GM12878 (cell line): ENCODE results near the gene ZNF80. TPM values are rescaled to one million over a fixed set of nuclear protein-coding genes. Genes with fewer than 3 reads are reported as not detected.

Experiments
- ATAC-seq: fragments of 200-7000 bp; cut with Tn5 transposase; 3 replicates; pipeline ENCODE4 v1.9.1; 2020; ENCODE audit warnings: mild to moderate bottlenecking, moderate library complexity
- BruUV-seq: library from RNA; stranded (reverse); fragments of 400-500 nt; replicated peaks from 2 replicates; lab custom pipeline; 2021; lab: Mats Ljungman, UMichigan
- CTCF ChIA-PET: fragments of 300-600 bp; sonication (Branson Sonifier 250); formaldehyde crosslinking; extraction: SDS; loops from one replicate; lab custom pipeline; 2021; ENCODE audit warnings: inconsistent platforms; lab: Yijun Ruan, JAX
- POLR2A ChIA-PET: fragments of 350-600 bp; formaldehyde crosslinking; extraction: SDS; loops from one replicate; lab custom pipeline; 2021; ENCODE audit warnings: inconsistent platforms; lab: Charles Lee
- RAD21 ChIA-PET: fragments of 300-600 bp; sonication (Branson Sonifier 250); formaldehyde crosslinking; loops from one replicate; lab custom pipeline; 2023; ENCODE audit warnings: antibody characterized with exemption; ENCODE audit not compliant: unreplicated experiment; lab: Charles Lee
- SMC1A ChIA-PET: fragments of 300-600 bp; sonication (Branson Sonifier 250); formaldehyde crosslinking; loops from one replicate; lab custom pipeline; 2023; ENCODE audit not compliant: unreplicated experiment, uncharacterized antibody; lab: Charles Lee
- DNase-seq: peaks from one replicate; pipeline ENCODE4 v3.0.0-alpha.2; 2011; ENCODE audit warnings: low read depth, low spot score
- FAIRE-seq: peaks from 3 replicates; lab custom pipeline; 2011; peaks lifted over from hg19 to GRCh38; lab: Jason Lieb, UNC
- H2AFZ ChIP-seq: 2 replicates; pipeline ENCODE4 v1.6.0; 2011; ENCODE audit warnings: low read depth, low read length, control low read depth; ENCODE audit not compliant: control insufficient read depth
- H3K27ac ChIP-seq: 2 replicates; pipeline ENCODE4 v1.5.1; 2011; ENCODE audit warnings: control low read depth; ENCODE audit not compliant: control insufficient read depth, insufficient read depth
- H3K27me3 ChIP-seq, 2 experiments: replicated peaks in 1 of 2; 2 replicates each; pipeline versions ENCODE4 v1.6.0 to v1.6.1; 2011; ENCODE audit warnings: low read length in 1 of 2; ENCODE audit not compliant: control insufficient read depth in 2 of 2, insufficient read depth in 2 of 2
- H3K36me3 ChIP-seq, 2 experiments: 2 replicates each; pipeline ENCODE4 v1.5.1; 2011; ENCODE audit warnings: low read length in 1 of 2; ENCODE audit not compliant: control insufficient read depth in 2 of 2, insufficient read depth in 2 of 2
- H3K4me1 ChIP-seq: 2 replicates; pipeline ENCODE4 v1.6.1; 2011; ENCODE audit warnings: mild to moderate bottlenecking, low read length, moderate library complexity, mixed read lengths; ENCODE audit not compliant: control insufficient read depth, insufficient read depth
- H3K4me2 ChIP-seq: 2 replicates; pipeline ENCODE4 v1.6.0; 2011; ENCODE audit warnings: control low read depth; ENCODE audit not compliant: control insufficient read depth, insufficient read depth
- H3K4me3 ChIP-seq: fragments of 200-600 bp; sonication (generic); 2 replicates; pipeline ENCODE4 v1.5.1; 2016
- H3K79me2 ChIP-seq: 2 replicates; pipeline ENCODE4 v1.6.0; 2011; ENCODE audit warnings: low read length; ENCODE audit not compliant: control insufficient read depth, insufficient read depth
- H3K9ac ChIP-seq: 2 replicates; pipeline ENCODE4 v1.8.0; 2011; ENCODE audit warnings: low read length, control low read depth, mixed read lengths; ENCODE audit not compliant: control insufficient read depth, insufficient read depth
- H3K9me3 ChIP-seq: replicated peaks from 3 replicates; pipeline ENCODE4 v1.5.1; 2011; ENCODE audit warnings: mild to moderate bottlenecking, low read length; ENCODE audit not compliant: control insufficient read depth, insufficient read depth
- H4K20me1 ChIP-seq: 2 replicates; pipeline ENCODE4 v1.6.0; 2011; ENCODE audit not compliant: control insufficient read depth, insufficient read depth
- ASH2L ChIP-seq: fragments of 300-600, 200-600 bp; sonication (generic); IDR thresholded peaks from 2 replicates; pipeline ENCODE4 v1.6.1; 2017; ENCODE audit warnings: low read depth, mild to moderate bottlenecking, borderline replicate concordance
- ATF7 ChIP-seq: fragments of 450-650 bp; IDR thresholded peaks from 2 replicates; pipeline ENCODE4 v1.6.1; 2016; ENCODE audit warnings: low read depth, mild to moderate bottlenecking
- BHLHE40 ChIP-seq, 2 experiments: fragments of 450-650 bp in 1 of 2; IDR thresholded peaks; 2 replicates each; pipeline ENCODE4 v1.6.1; 2011 to 2017; ENCODE audit warnings: low read depth in 2 of 2, borderline replicate concordance in 1 of 2, improper control_type of control experiment in 1 of 2, low read length in 1 of 2, mild to moderate bottlenecking in 1 of 2
- CBX3 ChIP-seq: fragments of 200-600 bp; sonication (generic); IDR thresholded peaks from 2 replicates; pipeline ENCODE4 v1.6.1; 2016; ENCODE audit warnings: low read depth, borderline replicate concordance
- ELK1 ChIP-seq: IDR thresholded peaks from 2 replicates; pipeline ENCODE4 v1.6.1; 2012; ENCODE audit warnings: low read depth, low read length, improper control_type of control experiment
- EP300 ChIP-seq, 2 experiments: fragments of 150-350 bp in 1 of 2; IDR thresholded peaks; 2 replicates each; pipeline ENCODE4 v1.6.1; 2011 to 2012; ENCODE audit warnings: low read depth in 2 of 2, low read length in 2 of 2, borderline replicate concordance in 1 of 2, improper control_type of control experiment in 1 of 2, inconsistent platforms in 1 of 2; ENCODE audit not compliant: control insufficient read depth in 1 of 2
- FOS ChIP-seq: IDR thresholded peaks from 3 replicates; pipeline ENCODE4 v1.6.1; 2011; ENCODE audit warnings: borderline replicate concordance; ENCODE audit not compliant: insufficient read length; ENCODE audit errors: extremely low read depth
- HDAC6 ChIP-seq: fragments of 200-600 bp; sonication (generic); IDR thresholded peaks from one replicate; pipeline ENCODE4 v1.8.0; 2017; ENCODE audit warnings: antibody characterized with exemption; ENCODE audit not compliant: unreplicated experiment
- PBX3 ChIP-seq: IDR thresholded peaks from 2 replicates; pipeline ENCODE4 v1.6.1; 2011; ENCODE audit warnings: mild to moderate bottlenecking, low read depth, low read length, moderate library complexity; ENCODE audit not compliant: insufficient replicate concordance
- RAD51 ChIP-seq: fragments of 450-650 bp; IDR thresholded peaks from 2 replicates; pipeline ENCODE4 v1.6.1; 2016; ENCODE audit warnings: moderate library complexity, mild to moderate bottlenecking, inconsistent platforms
- TAF1 ChIP-seq: IDR thresholded peaks from 2 replicates; pipeline ENCODE4 v1.6.1; 2011; ENCODE audit warnings: mild to moderate bottlenecking, low read depth, low read length, borderline replicate concordance
- TCF7 ChIP-seq: IDR thresholded peaks from 2 replicates; pipeline ENCODE4 v1.6.1; 2014; ENCODE audit warnings: antibody characterized with exemption, borderline replicate concordance
- ZBED1 ChIP-seq: IDR thresholded peaks from 2 replicates; pipeline ENCODE4 v1.6.1; 2016; ENCODE audit warnings: borderline replicate concordance
- ZNF592 ChIP-seq: fragments of 450-650 bp; IDR thresholded peaks from 2 replicates; pipeline ENCODE4 v1.6.1; 2017; ENCODE audit warnings: mild to moderate bottlenecking, moderate library complexity
- WGBS: methylation state at CpG from one replicate; pipeline ENCODE4 v1.1.6; 2016; ENCODE audit warnings: low lambda C conversion rate; ENCODE audit not compliant: insufficient replicate concordance, insufficient coverage; ENCODE audit errors: missing lambda C conversion rate; 5-methylcytosine and 5-hydroxymethylcytosine counted together
- in situ Hi-C: fragments of 300-500 bp; cut with MboI; formaldehyde crosslinking; loops from 9 replicates; pipeline ENCODE4 v1.14.3; 2018; ENCODE audit warnings: mixed read lengths
- intact Hi-C: fragments of 100-400 bp; cut with micrococcal nuclease; formaldehyde crosslinking; loops from one replicate; pipeline ENCODE4 v1.14.2; 2022; ENCODE audit not compliant: unreplicated experiment
- polyA plus RNA-seq, 11 experiments: library from polyadenylated mRNA; depleted of rRNA in 4 of 11; unstranded in 6 of 11; stranded (reverse) in 5 of 11; fragments of >200 nt; fragmentation: Nextera tagmentation in 4 of 11; fragmentation: Illumina TruSeq in 1 of 11; extraction: Ambion mirVana in 4 of 11; extraction: Trizol in 1 of 11; gene quantifications; 1 replicate in 1 of 11; 2 replicates in 10 of 11; pipeline versions ENCODE4 v1.2.1 to v1.2.3, GENCODE V29; 2011 to 2016; ENCODE audit warnings: inconsistent platforms in 2 of 11, missing spikeins in 2 of 11, low read depth in 1 of 11
- total RNA-seq, 4 experiments: library from RNA; depleted of rRNA in 3 of 4; stranded (reverse); fragments of >200 nt in 3 of 4; fragmentation: Illumina TruSeq in 1 of 4; extraction: Trizol in 1 of 4; gene quantifications; 2 replicates each; pipeline versions ENCODE4 v1.2.1 to v1.2.3, GENCODE V29; 2013 to 2021

Gene ZNF80
- total and polyA plus RNA-seq, 10 of the 15 experiments (the other 5 are each of a cell fraction or from before 2014, with no cell fraction given) = not detected

GRCh38 chr3:114213627-114214541 is 23.5 kb downstream of the ZNF80 start:
- H3K4me2 ChIP-seq = peak overlapping the region; percentile 97
- no peak; the same call in 1 of the 2 replicates for TF ChIP-seq ZBED1
- TF ChIP-seq RAD51 = no peak
- TF ChIP-seq TCF7 = no peak; the same call in 1 of the 2 replicates
- no peak for TF ChIP-seq CBX3
- TF ChIP-seq EP300 (IDR thresholded peaks at IDR 0.05; ENCODE audit: borderline replicate concordance in 1 of 2, control insufficient read depth in 1 of 2, low read depth in 2 of 2, low read length in 2 of 2) = peak; percentile 86 to 91
- 0 out of 2 replicates have a peak, but pooled peaks have one; percentile 52 for TF ChIP-seq TAF1
- peak; percentile 37 to 76; a peak in 3 of 4 replicates for TF ChIP-seq BHLHE40 (IDR thresholded peaks at IDR 0.05; ENCODE audit: borderline replicate concordance in 1 of 2, low read depth in 2 of 2, low read length in 1 of 2)
- TF ChIP-seq ZNF592 = no peak
- no peak for TF ChIP-seq HDAC6
- TF ChIP-seq ELK1 = no peak
- TF ChIP-seq ATF7 = peak; percentile 71
- TF ChIP-seq ASH2L = no peak; the same call in 1 of the 2 replicates
- TF ChIP-seq PBX3 = no peak
- TF ChIP-seq FOS = no peak

More at GRCh38 chr3:114213627-114214541, 23.5 kb downstream of the ZNF80 start:
- Histone ChIP-seq H3K4me3 (peak overlapping the region; percentile 63), H3K27ac (peak overlapping the region; percentile 88), H3K36me3 (no peaks in the 10 kb centered on the region), H3K9ac (peak overlapping the region; percentile 79), H3K79me2 (no peaks in the 10 kb centered on the region), H3K9me3 (no peaks in the 10 kb centered on the region; the same call in 2 of the 3 replicates), H4K20me1 (no peaks in the 10 kb centered on the region), H2AFZ (peak overlapping the region; percentile 74), H3K4me1 (peaks cover 20% of the 10 kb centered on the region), H3K27me3 (no peaks in the 10 kb centered on the region; a peak in 1 of 4 replicates)
- FAIRE-seq (peak; percentile 97), DNase-seq (peak; percentile 84), ATAC-seq (peak; percentile 91)
- ChIA-PET CTCF (interaction anchor here (0.5 to 2.5 kb wide), 16 partner anchors 41 to 1607 kb away, joined by 3 to 22 read pairs (median 4); partner anchors contain the start of gene TIGIT), POLR2A (interaction anchor here (0.6 to 1.6 kb wide), 11 partner anchors 10 to 1749 kb away, joined by 3 to 21 read pairs (median 4); no protein-coding TSS in a partner anchor), RAD21 (interaction anchor here (0.6 to 2.6 kb wide), 19 partner anchors 9 to 520 kb away, joined by 3 to 29 read pairs (median 4); no protein-coding TSS in a partner anchor), SMC1A (interaction anchor here (0.7 to 2.6 kb wide), 15 partner anchors 10 to 167 kb away, joined by 3 to 18 read pairs (median 3); no protein-coding TSS in a partner anchor)
- in situ Hi-C loops (no loop called here), intact Hi-C loops (loop anchor here (1.0 to 10.0 kb wide), 3 partner anchors 61 to 469 kb away; partner anchors contain the start of genes ATP6V1A and NAA50)
- BruUV-seq = no TSS peak
- under 1% methylated on average over 19 of the region's 19 CpGs for WGBS
